HCT116 (cell line): Measurements from ENCODE around the gene ZNF423. TPM values are rescaled to one million over a fixed set of nuclear protein-coding genes. Genes with fewer than 3 reads are reported as not detected.

Experiments used
- ATAC-seq: fragments of 200-7000 bp; cut with Tn5 transposase; 2 replicates; pipeline ENCODE4 v1.9.1; 2020; ENCODE audit warnings: mild to moderate bottlenecking, moderate library complexity
- BruUV-seq: library from RNA; stranded (reverse); fragments of 400-500 nt; replicated peaks from 2 replicates; lab custom pipeline; 2021; lab: Mats Ljungman, UMichigan
- CTCF ChIA-PET: fragments of 300-600 bp; sonication (Branson Sonifier 250); formaldehyde crosslinking; loops from one replicate; lab custom pipeline; 2021; ENCODE audit warnings: antibody characterized with exemption; lab: Charles Lee
- POLR2A ChIA-PET: fragments of 300-600, 350-600 bp; sonication (Branson Sonifier 250); formaldehyde crosslinking; loops from one replicate; lab custom pipeline; 2021; ENCODE audit warnings: antibody characterized with exemption; lab: Charles Lee
- RAD21 ChIA-PET, 2 experiments: fragments of 300-600 bp; sonication (Branson Sonifier 250); formaldehyde crosslinking; loops; one replicate each; lab custom pipeline; 2023; ENCODE audit warnings: low total read pairs in 2 of 2; ENCODE audit not compliant: uncharacterized antibody in 2 of 2, unreplicated experiment in 2 of 2, low non-redundant PET in 1 of 2; lab: Charles Lee
- DNase-seq: peaks from one replicate; pipeline ENCODE4 v3.0.0-alpha.2; 2010; ENCODE audit warnings: low read depth, low spot score
- H2AFZ ChIP-seq: fragments of 200-600 bp; shearing (Covaris generic), sonication (generic); 2 replicates; pipeline ENCODE4 v1.6.1; 2017; ENCODE audit warnings: low read depth, mixed run types, mixed read lengths, antibody characterized with exemption, low read length; ENCODE audit not compliant: poor library complexity, severe bottlenecking
- H3K27ac ChIP-seq: 2 replicates; pipeline ENCODE4 v1.5.1; 2012; ENCODE audit warnings: low read depth, low read length
- H3K27me3 ChIP-seq: fragments of 200-600 bp; sonication (generic); 2 replicates; pipeline ENCODE4 v1.6.1; 2016; ENCODE audit warnings: mixed run types, low read length, mixed read lengths; ENCODE audit not compliant: insufficient read depth
- H3K36me3 ChIP-seq, 2 experiments: fragments of 200-500 bp in 1 of 2; fragments of 200-600 bp in 1 of 2; sonication (Bioruptor generic) in 1 of 2; sonication (generic) in 1 of 2; 2 replicates each; pipeline versions ENCODE4 v1.5.1 to v1.6.1; 2014 to 2016; ENCODE audit warnings: low read length in 2 of 2, inconsistent platforms in 1 of 2, mixed read lengths in 1 of 2, mixed run types in 1 of 2; ENCODE audit not compliant: insufficient read depth in 2 of 2, control insufficient read depth in 1 of 2
- H3K4me1 ChIP-seq, 2 experiments: fragments of 200-600 bp in 1 of 2; sonication (generic) in 1 of 2; 2 replicates each; pipeline versions ENCODE4 v1.5.1 to v1.6.1; 2012 to 2017; ENCODE audit warnings: low read length in 2 of 2, inconsistent platforms in 1 of 2, mild to moderate bottlenecking in 1 of 2, mixed read lengths in 1 of 2, mixed run types in 1 of 2, moderate library complexity in 1 of 2; ENCODE audit not compliant: insufficient read depth in 2 of 2, control insufficient read depth in 1 of 2
- H3K4me2 ChIP-seq: fragments of 200-600 bp; sonication (generic); 2 replicates; pipeline ENCODE4 v1.6.1; 2017; ENCODE audit warnings: mixed run types, low read length, mixed read lengths
- H3K4me3 ChIP-seq, 2 experiments: fragments of 200-600 bp in 1 of 2; sonication (generic) in 1 of 2; replicated peaks in 1 of 2; 2 replicates each; pipeline ENCODE4 v1.5.1; 2011 to 2016; ENCODE audit warnings: low read length in 2 of 2, control low read depth in 1 of 2, low read depth in 1 of 2, mild to moderate bottlenecking in 1 of 2, mixed read lengths in 1 of 2, mixed run types in 1 of 2
- H3K79me2 ChIP-seq: fragments of 200-600 bp; sonication (generic); 2 replicates; pipeline ENCODE4 v1.6.1; 2017; ENCODE audit warnings: mild to moderate bottlenecking, mixed run types, low read length, moderate library complexity, mixed read lengths; ENCODE audit not compliant: insufficient read depth
- H3K9ac ChIP-seq: fragments of 200-600 bp; sonication (generic); 2 replicates; pipeline ENCODE4 v1.6.1; 2016; ENCODE audit warnings: low read length, mixed read lengths
- H3K9me2 ChIP-seq: fragments of 200-600 bp; sonication (generic), shearing (Covaris generic); 2 replicates; pipeline ENCODE4 v1.6.1; 2017; ENCODE audit warnings: mixed run types, mild to moderate bottlenecking, moderate library complexity; ENCODE audit not compliant: insufficient read depth
- H3K9me3 ChIP-seq, 2 experiments: fragments of 200-500 bp in 1 of 2; fragments of 200-600 bp in 1 of 2; sonication (Bioruptor generic) in 1 of 2; sonication (generic) in 1 of 2; 2 replicates each; pipeline ENCODE4 v1.6.1; 2014 to 2017; ENCODE audit warnings: low read length in 2 of 2, mixed read lengths in 2 of 2, inconsistent platforms in 1 of 2, low read depth in 1 of 2, mild to moderate bottlenecking in 1 of 2, mixed run types in 1 of 2, moderate library complexity in 1 of 2; ENCODE audit not compliant: control insufficient read depth in 1 of 2, insufficient read depth in 1 of 2
- H4K20me1 ChIP-seq: fragments of 200-600 bp; sonication (generic), shearing (Covaris generic); 2 replicates; pipeline ENCODE4 v1.6.1; 2017; ENCODE audit warnings: mixed run types, mild to moderate bottlenecking, moderate library complexity; ENCODE audit not compliant: insufficient read depth
- ATF3 ChIP-seq: IDR thresholded peaks from 2 replicates; pipeline ENCODE4 v1.6.1; 2012
- CEBPB ChIP-seq: IDR thresholded peaks from 2 replicates; pipeline ENCODE4 v1.6.1; 2012; ENCODE audit warnings: low read depth
- CTCF ChIP-seq, 3 experiments: fragments of 200-600 bp in 1 of 3; sonication (generic) in 1 of 3; IDR thresholded peaks in 2 of 3; conservative IDR thresholded peaks in 1 of 3; 2 replicates each; pipeline ENCODE4 v1.5.1; 2012 to 2017; ENCODE audit warnings: low read depth in 2 of 3, low read length in 2 of 3, antibody characterized with exemption in 1 of 3, borderline replicate concordance in 1 of 3, control low read depth in 1 of 3, mild to moderate bottlenecking in 1 of 3, mixed read lengths in 1 of 3, mixed run types in 1 of 3, moderate library complexity in 1 of 3; ENCODE audit not compliant: insufficient read depth in 1 of 3
- EZH2 ChIP-seq: fragments of 200-600 bp; sonication (generic); IDR thresholded peaks from 2 replicates; pipeline ENCODE4 v1.6.1; 2017; ENCODE audit warnings: antibody characterized with exemption, mixed run types
- POLR2A ChIP-seq: IDR thresholded peaks from 2 replicates; pipeline ENCODE4 v1.7.0; 2011; ENCODE audit warnings: borderline replicate concordance; ENCODE audit not compliant: insufficient read depth, insufficient read length; ENCODE audit errors: extremely low read depth
- POLR2AphosphoS5 ChIP-seq: IDR thresholded peaks from 2 replicates; pipeline ENCODE4 v1.6.1; 2011; ENCODE audit warnings: mild to moderate bottlenecking, low read depth, low read length, moderate library complexity
- REST ChIP-seq: IDR thresholded peaks from 2 replicates; pipeline ENCODE4 v1.6.1; 2012; ENCODE audit warnings: low read depth
- SRF ChIP-seq: IDR thresholded peaks from 2 replicates; pipeline ENCODE4 v1.6.1; 2012; ENCODE audit warnings: low read depth
- TCF7L2 ChIP-seq: IDR thresholded peaks from 2 replicates; pipeline ENCODE4 v1.7.0; 2011; ENCODE audit warnings: borderline replicate concordance, inconsistent platforms; ENCODE audit not compliant: insufficient read depth, insufficient read length; ENCODE audit errors: extremely low read depth
- ZNF274 ChIP-seq: fragments of 200-500 bp; sonication (Bioruptor generic); IDR thresholded peaks from 2 replicates; pipeline ENCODE4 v1.6.1; 2014; ENCODE audit warnings: mild to moderate bottlenecking, low read depth, low read length, inconsistent platforms
- intact Hi-C: fragments of 100-400 bp; cut with micrococcal nuclease; formaldehyde crosslinking; loops from 2 replicates; pipeline ENCODE4 v1.10.0; 2022
- total RNA-seq: library from RNA; stranded (reverse); gene quantifications from one replicate; pipeline ENCODE4 v1.2.1, GENCODE V29; 2021; ENCODE audit not compliant: unreplicated experiment

Gene ZNF423
- total RNA-seq, 1 experiment from 2014 or later: 0.22 TPM

- CTCF ChIA-PET: no interaction called here
- Histone ChIP-seq H3K9me2 (no peaks in the 10 kb centered on the region), H3K36me3 (no peaks in the 10 kb centered on the region), H3K27ac (no peak overlapping the region), H3K4me1 (no peaks in the 10 kb centered on the region), H2AFZ (no peak overlapping the region), H3K9ac (no peak overlapping the region), H3K79me2 (no peaks in the 10 kb centered on the region), H3K27me3 (peaks cover 36% of the 10 kb centered on the region), H3K4me2 (no peak overlapping the region), H4K20me1 (no peaks in the 10 kb centered on the region), H3K9me3 (no peaks in the 10 kb centered on the region), H3K4me3 (no peak overlapping the region)
- ATAC-seq (no peak), DNase-seq (no peak)
- RAD21 ChIA-PET: no interaction called here
- POLR2A ChIA-PET: interaction anchor here (0.6 kb wide), 1 partner anchor 135 kb away, joined by 3 read pairs; no protein-coding TSS in a partner anchor
- TF ChIP-seq EZH2 (no peak), ATF3 (no peak), TCF7L2 (no peak), CEBPB (no peak)
- BruUV-seq: no TSS peak
- intact Hi-C loops: no loop called here
Measured at GRCh38 chr16:49598383-49599170, 257.3 kb downstream of the ZNF423 start.

DNA sequence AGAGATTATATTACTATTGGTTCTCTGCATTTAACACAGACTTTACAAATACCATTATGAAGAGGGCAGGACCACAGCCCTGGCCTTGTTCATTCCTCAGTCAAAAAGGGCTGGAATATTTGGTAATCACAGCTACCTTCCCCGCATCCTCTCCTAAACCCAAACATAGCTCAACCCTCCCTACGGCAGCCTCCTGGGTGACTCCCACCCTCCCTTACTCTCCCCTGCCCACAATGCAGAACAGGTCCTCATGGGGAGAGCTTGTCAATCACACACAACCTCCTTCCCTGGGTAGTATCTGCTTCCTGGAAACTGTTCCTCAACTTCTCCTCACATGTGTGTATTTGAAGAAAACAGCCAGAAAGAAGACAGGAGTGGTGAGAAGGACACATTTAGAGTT, 258.1 kb downstream of the ZNF423 start:
- TF ChIP-seq EZH2 (no peak), POLR2AphosphoS5 (no peak), CTCF (IDR thresholded peaks at IDR 0.05 in 2 of 3, conservative IDR thresholded peaks at IDR 0.05 in 1 of 3; ENCODE audit: borderline replicate concordance in 1 of 3, insufficient read depth in 1 of 3, low read depth in 2 of 3, low read length in 2 of 3) (no peak), REST (no peak), POLR2A (no peak), ZNF274 (no peak), SRF (no peak)
- ChIA-PET POLR2A (interaction anchor here (0.6 kb wide), 1 partner anchor 134 kb away, joined by 3 read pairs; no protein-coding TSS in a partner anchor), CTCF (interaction anchor here (2.2 kb wide), 1 partner anchor 190 kb away, joined by 7 read pairs; no protein-coding TSS in a partner anchor), RAD21 (no interaction called here)
- H3K9me2 ChIP-seq: no peaks in the 10 kb centered on the region
- no peaks in the 10 kb centered on the region for H4K20me1 ChIP-seq
- DNase-seq (no peak), ATAC-seq (no peak)
- no peak overlapping the region for H3K9ac ChIP-seq
- H3K4me1 ChIP-seq: no peaks in the 10 kb centered on the region
- H3K79me2 ChIP-seq: no peaks in the 10 kb centered on the region
- no TSS peak for BruUV-seq
- H3K27me3 ChIP-seq: peaks cover 36% of the 10 kb centered on the region
- no peaks in the 10 kb centered on the region for H3K9me3 ChIP-seq
- no peak overlapping the region for H3K4me3 ChIP-seq
- no peak overlapping the region for H3K27ac ChIP-seq
- H3K36me3 ChIP-seq: no peaks in the 10 kb centered on the region
- no peak overlapping the region for H2AFZ ChIP-seq
- H3K4me2 ChIP-seq: no peak overlapping the region
- intact Hi-C loops: no loop called here
